ENCODE data around the gene RBX1.
"Not testable (repeated sequence)": the region's sequence is repeated elsewhere in the genome, so short reads cannot be mapped to it uniquely, and the experiment has no call there.

RBX1 gene

DNA sequence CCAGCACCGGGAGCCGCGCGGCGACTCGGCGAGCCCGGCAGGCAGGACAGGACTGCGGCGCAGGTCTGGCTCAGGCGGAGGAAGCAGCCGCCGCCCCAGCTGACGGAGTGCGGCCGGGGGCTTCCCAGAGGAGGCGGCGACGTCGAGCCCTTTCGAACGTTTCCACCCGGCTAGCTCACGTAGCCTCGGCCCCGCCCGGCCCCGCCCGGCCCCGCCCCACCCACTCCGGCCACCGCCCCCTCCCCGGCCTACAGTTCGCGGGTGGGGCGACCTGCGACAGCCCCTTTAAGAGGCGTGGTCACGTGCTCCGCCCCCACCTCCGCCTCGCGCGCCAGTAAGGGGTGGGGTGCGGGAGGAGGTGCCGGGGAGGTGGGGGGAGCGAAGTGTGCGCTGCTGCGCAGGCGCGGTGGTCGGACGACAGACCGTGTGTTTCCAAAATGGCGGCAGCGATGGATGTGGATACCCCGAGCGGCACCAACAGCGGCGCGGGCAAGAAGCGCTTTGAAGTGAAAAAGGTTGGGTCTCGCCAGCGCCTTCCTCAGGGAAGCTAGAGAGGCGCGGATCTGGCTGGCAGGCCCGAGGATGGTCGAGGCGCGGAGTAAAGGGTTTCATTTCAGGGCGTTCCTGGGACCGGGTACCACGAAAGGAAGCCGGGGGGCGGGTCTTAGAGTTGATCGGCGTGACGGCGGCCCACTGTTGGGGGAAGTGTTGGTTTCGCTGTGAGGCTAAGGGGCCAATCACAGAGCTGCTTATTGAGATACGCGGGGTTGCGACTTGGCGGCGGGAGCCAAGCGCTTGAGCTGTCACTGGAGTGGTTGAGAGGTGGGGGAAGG lies at the start of gene RBX1:
RBX1 (plus strand) TSS at position 417 of the 833 bp plus-strand sequence; CDS start at position 438, 21 bp downstream.
- DNase-seq: peak; percentile 92 to 96

DNA sequence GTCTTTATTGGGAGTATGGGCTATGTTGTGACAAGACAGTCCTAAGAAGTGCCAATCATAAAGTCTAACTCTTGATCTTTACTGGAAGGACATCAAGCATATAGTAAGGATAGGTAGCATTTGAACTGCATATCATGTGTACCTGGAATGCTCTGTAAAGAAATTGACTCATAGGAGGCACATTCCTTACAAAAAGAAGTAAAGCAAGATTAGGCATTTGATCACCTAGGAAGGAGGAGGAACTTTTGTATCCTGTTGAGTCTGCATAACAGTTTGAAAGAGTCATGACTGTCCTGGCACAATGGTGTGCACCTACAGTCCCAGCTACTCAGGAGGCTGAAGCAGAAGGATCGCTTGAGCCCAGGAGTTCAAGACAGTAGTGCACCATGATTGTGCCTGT lies 47.1 kb upstream of the RBX1 start:
- no peak for DNase-seq

DNA sequence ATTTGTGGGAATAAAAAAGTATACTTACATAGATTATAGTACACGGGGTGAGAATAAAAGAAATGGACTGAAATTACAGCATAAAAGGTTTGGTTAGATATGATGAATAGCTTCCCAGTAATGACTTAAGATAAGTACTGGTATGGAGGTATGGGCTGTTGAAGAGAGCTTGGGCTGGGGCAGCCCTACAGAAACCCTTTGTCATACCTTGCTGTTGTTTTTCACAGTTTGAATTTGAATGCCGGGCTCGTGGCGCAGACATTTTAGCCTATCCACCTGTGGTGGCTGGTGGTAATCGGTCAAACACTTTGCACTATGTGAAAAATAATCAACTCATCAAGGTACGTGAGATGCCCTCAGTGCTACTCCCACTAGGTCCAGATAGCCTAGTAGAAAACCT lies 42.3 kb upstream of the RBX1 start:
- DNase-seq: no peak

DNA sequence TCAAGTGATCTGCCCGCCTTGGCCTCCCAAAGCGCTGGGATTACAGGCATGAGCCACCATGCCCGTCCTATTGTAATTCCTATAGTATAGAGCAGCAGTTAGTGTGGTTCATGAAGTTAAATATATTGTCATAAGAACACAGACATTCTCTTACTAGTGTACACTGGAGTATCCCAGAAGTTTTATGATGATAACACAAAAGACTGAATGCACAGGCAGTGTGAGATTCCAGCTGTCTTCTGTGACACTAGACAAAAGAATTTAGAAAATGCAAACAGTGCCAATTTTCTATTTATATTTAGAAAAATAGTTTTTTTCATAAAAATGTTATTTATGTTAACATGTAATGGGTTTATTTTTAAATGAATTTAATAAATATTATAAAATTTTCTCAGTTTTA lies 39.4 kb upstream of the RBX1 start:
- DNase-seq: no peak

DNA sequence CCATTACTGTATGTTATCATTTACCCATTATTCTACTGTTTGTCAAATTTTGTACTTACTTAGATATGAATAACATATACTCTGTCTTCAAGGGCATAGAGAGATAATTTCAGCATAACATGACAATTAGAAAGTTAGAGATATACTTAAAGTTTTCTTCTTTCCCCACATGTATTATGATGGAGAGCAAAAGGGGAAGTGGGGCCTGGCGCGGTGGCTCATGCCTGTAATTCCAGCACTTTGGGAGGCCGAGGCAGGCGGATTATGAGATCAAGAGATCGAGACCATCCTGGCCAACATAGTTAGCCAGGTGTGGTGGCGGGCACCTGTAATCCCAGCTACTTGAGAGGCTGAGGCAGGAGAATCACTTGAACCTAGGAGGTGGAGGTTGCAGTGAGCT lies 38.2 kb upstream of the RBX1 start:
- DNase-seq: not testable (repeated sequence)

DNA sequence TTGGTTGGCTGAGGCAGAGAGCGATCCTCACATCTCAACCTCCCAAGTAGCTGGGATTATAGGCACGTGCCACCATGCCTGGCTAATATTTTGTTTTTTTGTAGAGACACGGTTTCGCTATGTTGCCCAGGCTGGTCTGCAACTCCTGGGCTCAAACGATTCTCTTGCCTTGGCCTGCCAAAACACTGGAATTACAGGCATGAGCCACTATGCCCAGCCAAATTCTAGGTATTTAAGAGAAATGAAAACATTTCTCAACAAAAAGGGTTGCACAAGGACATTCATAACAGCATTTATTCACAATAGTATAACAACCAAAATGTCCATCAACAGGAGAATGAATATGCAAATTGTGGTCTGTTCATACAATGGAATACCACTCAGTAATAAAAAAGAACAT lies 31.7 kb upstream of the RBX1 start:
- no peak for DNase-seq

DNA sequence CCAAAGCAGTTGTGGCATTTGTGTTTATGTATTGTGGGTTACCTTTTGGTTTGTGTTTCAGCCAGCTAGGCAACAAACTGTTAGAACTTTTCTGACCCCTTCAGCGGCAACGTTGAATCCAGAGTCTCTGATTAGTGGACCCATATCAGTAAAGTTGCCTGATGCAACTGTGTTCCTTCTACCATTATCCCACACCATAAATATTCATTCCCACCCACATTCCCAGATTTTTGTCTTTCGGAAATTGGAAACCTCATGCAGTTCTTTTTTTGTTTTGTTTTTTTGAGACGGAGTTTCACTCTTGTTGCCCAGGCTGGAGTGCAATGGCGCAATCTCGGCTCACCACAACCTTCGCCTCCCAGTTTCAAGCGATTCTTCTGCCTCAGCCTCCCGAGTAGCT lies 30.7 kb upstream of the RBX1 start:
- DNase-seq: no peak

DNA sequence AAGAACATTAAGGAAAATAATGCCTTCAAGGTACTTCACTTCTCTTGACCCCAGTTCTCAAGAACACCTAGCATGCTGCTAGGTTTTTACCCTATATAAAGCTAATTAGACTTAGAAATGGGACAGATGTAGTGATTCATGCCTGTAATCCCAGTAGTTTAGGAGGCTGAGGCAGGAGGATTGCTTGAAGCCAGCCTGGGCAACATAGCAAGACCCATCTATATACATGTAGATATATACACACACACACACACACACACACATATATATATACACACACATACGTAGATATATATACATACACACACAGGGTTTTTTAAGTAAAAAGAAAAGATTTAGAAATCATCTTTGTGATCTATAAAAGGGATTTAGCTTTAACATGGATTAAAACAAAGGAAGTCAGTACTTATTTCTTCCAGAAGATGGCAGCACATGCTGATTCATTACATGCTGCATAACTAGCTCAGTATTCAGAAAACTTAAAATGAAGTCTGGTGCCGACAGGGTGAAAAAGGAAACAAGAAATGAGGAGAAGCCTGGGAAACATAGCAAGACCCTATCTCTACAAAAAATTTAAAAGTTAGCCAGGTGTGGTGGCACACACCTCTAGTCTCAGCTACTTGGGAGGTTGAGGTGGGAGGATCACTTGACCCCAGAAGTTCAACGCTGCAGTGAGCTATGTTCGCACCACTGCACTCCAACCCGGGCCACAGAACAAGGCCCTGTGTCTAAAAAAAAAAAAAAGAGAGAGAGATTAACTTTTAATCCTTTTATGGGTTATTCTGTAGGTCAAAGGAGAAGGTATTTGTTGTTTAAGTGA lies 28.5 kb upstream of the RBX1 start:
- DNase-seq: peak in 1 of 2 experiments; percentile 64

DNA sequence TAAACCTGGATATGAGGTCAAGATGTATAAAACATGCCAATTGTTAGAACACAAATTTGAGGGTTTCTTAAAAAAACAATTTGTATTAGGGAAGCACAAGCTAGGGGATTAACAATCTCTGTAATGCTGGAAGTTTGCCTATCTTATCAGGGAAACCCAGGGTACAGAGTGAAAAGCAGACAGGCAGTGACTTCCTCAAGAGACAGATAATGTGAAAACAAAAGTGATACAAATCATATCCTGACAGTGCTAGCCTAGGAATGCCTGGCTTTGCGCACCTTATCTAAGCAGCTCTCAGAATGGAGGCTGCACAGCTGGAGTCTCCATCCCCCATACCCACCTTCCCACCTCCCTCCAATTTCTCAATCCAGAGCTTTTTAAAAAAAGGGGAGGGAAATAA lies 22.5 kb upstream of the RBX1 start:
- DNase-seq: no peak

DNA sequence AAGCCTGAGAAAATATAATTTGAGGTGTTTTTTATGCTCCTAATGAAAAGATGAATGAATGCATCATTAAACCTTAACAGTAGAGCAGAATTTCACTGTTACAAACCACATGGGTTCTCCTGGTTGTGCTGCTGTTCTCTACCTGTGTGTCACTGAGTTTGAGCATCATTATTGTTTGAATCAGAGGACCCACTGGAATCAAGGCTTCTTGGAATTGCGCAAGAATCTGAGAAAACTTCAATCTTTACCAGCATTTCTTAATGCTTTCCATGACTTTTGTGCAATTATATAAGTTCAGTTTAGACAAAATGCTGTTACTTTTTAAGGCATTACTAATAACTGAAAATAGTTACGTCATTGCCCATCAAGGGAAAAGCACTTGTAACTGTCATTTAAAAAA lies 18.8 kb upstream of the RBX1 start:
- DNase-seq: no peak

DNA sequence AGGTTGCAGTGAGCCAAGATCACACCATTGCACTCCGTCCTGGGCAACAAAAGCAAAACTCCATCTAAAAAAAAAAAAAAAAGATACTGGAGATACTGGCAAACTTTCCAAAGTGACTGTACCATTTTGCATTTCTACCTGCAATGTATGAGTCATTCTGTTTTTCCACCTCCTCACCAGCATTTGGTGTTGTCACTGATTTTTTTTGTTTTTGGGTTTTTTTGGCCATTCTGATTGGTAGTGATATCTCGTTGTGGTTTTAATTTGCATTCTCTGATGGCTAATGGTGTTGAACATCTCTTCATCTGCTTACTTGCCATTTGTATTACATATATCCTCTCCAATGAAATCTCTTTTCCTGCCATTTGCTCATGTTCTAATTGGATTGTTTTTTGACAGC lies 12.0 kb upstream of the RBX1 start:
- no peak for DNase-seq

DNA sequence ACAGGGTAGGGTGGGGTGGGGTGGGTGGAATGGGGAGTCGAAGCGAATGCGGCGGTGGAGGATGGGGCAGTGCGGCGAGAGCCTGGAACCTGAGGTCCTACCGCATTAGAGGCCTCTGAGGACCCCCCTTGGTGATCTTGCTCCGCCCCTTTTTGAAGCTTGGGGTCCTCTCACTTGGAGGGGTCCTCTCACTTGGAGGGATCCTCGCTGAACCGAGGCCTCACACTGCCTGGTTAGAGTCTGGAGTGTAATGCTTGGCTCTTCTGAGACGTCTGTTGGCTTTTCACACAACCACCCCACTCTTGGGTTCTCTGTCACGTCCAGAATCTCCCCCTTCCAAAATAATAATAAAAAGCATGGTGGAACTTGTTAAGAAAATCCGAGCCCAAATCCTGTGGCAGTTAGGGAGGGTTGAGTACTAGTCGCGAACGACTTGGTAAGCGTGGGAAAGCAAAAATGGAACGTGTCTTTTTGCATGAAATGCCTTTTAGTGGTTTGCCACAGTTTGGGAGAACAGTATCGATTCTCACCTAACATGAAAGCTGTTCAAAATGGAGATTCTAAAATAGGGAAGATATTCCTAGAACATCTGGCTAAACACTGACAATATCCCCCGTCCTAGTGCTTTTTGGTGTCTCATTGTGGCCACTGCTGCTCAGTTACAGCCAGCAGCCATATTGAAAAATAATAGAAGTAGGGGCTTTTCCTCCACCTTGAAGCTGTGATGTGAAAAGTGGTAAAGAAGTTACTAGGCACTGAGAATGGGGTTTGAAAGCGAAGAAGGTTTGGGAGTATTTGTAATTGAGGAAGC lies 822 bp downstream of the RBX1 start:
- no peak for DNase-seq

DNA sequence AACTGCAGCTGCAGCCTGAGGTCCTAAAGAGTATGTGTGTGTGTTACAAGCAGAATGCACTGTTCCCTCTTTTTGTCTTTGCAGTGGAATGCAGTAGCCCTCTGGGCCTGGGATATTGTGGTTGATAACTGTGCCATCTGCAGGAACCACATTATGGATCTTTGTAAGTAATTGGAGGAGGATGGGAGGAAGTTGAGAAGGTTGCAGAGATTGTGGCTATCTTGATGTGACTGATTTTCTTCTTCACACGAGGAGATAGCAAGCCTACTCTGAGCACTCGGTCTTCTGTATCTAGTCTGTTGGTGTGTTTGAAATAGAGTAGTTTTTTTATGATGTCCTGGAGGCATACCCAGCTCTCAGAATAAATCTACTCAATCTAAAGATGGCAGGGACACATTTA lies 2.3 kb downstream of the RBX1 start:
- no peak for DNase-seq

DNA sequence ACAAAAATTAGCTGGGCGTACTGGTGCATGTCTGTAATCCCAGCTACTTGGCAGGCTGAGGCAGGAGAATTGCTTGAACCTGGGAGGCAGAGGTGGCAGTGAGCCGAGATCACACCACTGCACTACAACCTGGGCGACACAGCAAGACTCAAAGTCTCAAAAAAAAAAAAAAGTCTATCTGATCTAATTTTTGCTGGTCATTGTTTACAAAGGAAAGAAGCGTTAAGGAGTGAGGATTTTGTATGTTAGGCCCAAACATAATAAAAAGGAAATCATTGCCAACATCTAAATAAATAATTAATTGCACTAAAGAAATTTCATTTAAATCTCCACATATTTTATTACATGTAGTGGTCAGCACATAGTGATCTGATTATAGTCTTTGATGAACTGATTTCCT lies 2.9 kb downstream of the RBX1 start:
- no peak for DNase-seq

DNA sequence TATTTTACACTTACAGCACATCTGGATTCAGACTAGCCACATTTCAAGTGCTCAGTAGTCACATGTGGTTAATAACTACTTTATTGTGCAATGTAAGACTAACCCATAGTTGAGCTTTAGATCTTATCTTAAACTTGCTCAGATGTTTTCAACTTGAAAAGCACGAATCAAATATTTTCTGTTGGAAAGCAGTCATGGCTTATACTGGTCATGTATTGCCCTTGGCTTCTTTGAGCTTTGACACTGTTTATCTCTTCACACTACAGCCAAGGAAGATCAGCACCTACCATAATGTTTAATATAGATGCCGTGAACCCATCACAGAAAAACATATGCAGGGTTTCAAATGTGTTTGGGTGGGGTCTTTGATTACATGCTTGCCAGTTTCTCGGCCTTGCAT lies 4.4 kb downstream of the RBX1 start:
- DNase-seq: no peak

DNA sequence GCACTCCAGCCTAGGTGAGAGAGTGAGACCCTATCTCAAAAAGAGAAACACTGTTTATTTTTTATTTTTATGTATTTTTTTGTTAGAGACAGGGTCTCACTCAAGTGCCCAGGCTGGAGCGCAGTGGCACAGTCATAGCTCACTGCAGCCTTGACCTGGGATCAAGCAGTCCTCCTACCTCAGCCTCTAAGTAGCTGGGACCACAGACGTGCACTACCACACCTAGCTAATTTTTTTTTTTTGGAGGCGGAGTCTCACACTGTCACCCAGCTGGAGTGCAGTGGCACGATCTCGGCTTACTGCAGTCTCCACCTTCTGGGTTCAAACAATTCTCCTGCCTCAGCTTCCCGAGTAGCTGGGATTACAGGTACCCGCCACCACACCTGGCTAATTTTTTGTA lies 6.4 kb downstream of the RBX1 start:
- DNase-seq: no peak

DNA sequence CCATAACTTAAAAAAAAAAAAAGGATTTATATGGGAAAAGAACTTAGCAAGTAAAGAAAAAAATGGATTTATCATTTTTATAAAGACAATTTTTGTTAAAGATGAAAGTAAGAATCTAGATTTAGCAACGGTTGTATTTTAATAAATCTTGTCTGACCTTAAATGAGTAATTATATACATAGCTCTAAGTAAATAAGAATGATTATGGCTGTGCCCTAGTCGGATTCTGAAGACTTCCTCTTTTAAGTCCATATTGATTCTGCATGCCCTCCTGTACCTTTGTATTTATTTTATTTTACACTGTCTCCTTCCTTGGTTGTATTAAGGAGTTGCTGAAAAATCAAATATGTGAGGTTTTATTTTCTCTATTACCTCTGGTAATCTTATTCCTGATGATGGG lies 7.1 kb downstream of the RBX1 start:
- no peak for DNase-seq

DNA sequence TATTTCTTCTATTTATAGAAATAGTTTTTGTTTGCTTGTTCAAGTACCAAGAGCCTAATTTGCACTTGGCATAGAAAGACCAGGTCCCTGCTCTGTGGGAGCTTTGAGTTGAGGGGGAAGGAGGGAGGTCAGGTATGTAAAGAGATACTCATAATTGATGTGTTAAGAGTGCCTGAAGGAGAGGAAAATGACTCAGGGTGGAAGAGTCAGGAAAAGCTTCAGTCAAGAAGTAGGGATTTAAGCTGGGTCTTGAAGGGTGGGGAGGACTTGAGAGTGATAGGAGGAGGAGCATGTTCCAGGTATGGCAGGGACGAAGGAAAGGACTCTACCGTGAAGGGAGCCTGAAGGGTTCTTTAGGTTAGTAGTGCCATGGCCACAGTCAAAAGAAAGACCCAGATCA lies 9.0 kb downstream of the RBX1 start:
- DNase-seq: no peak

DNA sequence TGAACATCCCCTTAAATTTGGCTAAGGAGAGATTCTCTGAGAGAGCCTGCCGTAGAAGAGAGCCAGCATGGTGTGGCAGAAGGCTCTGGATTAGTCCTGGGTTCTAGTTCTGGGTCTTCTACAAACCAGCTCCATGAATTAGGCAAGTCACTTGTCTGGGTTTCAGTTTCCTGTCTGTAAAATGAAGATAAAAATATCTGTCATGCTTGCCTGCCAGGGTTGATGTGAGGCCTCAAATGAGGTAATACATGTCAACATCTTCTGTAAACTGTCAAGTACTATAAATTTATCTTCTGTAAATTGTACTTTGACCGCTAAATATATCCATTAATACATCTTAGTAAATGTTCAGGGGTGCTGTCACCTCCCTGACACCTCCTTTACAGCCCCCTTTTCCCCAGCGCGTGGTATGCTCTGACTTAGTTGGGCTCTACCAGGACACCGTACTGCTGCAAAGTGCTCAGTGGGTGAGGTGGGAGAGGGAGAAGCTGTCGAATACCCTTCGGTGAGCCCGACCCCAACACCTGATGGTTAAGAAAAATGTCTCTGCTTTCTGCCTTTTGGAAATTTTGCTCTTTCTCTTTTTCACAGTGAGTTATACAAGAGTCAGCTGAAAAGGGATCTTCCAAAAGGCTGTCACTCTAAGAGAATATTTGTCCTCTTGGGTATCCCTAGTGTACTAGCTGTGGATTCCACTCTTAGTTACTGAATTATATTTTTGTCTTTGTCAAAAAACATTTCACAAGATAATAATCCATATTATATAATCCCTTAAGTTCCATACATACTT lies 15.0 kb downstream of the RBX1 start:
- no peak for DNase-seq

DNA sequence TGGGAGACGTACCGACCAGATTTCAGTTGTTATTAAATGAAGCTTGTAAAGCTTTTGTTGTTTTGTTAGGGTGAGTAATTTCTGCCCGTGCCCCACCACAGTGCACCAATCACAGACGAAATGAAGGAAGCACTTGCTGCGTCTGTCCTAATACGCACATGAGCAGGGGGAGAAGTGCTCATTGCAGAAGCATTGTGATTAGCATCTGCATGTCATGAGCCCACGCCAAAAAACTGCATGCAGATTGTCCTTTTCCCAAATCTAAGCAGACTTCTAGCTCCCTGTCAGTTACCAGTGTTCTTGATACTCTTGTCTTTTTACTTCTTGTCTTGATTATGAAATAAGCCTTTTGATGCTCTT lies 15.5 kb downstream of the RBX1 start:
- no peak for DNase-seq

DNA sequence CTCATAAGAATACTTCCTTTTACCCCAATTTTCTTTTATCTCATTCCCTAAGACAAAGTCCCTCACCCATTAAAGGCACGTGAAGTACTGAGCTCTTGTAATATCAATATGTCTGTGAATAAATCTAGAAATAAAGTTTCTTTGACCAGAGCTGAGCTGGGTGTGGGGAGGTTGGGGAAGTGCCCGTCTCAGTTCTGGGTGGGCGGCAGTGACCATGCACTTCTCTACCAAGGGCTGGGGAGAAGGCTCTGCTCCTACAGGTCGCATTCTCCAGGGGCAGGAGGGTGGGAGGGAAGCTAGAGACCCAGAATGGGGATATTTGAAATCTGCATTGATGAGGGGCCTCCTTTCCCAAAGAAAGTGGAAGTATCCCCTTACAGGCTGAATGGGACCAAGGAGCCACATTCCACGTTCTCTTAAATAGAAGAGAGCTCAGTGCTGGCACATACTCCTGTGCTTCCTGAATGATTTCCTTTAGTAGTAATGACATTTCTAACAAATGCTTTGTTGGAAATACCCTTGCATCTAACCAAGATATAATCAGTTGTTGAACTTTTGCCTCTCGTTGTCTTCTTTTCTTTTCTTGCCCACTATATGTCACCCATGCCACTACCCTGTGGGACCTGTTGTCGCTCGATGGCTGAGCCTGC lies 16.1 kb downstream of the RBX1 start:
- no peak for DNase-seq

DNA sequence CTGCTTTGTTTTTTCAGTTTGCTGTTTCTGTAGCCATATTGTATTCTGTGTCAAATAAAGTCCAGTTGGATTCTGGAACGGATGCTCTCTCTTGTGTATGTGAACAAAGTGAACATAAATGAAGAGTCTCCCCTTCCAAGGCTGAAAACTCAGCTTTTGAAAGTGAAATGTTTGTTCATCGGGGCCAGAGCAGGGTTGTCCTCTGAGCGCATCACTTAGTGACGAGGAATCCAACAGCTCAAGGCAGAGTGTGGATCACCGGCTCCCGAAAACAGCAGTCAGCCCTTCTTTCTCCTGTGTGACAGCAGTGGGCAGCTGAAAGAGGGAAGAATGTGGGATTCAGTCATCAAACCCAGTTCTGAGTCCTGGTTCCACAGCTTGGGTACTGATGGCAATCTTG lies 21.4 kb downstream of the RBX1 start:
- DNase-seq: no peak
